Heart right ventricle (tissue), 16 donors: ENCODE data around the gene TENM4. TPM values are rescaled to one million over a fixed set of nuclear protein-coding genes. Genes with fewer than 3 reads are reported as not detected.

Source experiments
- ATAC-seq, 8 donors: fragments of 200-7000 bp; cut with Tn5 transposase; one replicate each; pipeline ENCODE4 v1.9.1; 2020; ENCODE audit warnings: mild to moderate bottlenecking in 8 of 8, moderate library complexity in 8 of 8, moderate number of reproducible peaks in 1 of 8
- DNase-seq, 2 donors: peaks; one replicate each; pipeline ENCODE4 v3.0.0-alpha.2; 2020
- H3K27ac ChIP-seq, 10 donors: fragments of 200-600 bp; sonication (generic) in 2 of 10; one replicate each; pipeline versions ENCODE4 v1.5.0 to v1.8.0; 2020 to 2022; ENCODE audit warnings: mild to moderate bottlenecking in 3 of 10
- H3K27me3 ChIP-seq, 7 donors: fragments of 200-600 bp; one replicate each; pipeline ENCODE4 v1.8.0; 2021 to 2022; ENCODE audit warnings: mild to moderate bottlenecking in 2 of 7
- H3K36me3 ChIP-seq, 9 donors: fragments of 200-600 bp; sonication (generic) in 1 of 9; one replicate each; pipeline versions ENCODE4 v1.5.0 to v1.8.0; 2020 to 2022; ENCODE audit warnings: mild to moderate bottlenecking in 2 of 9
- H3K4me1 ChIP-seq, 9 donors: fragments of 200-600 bp; sonication (generic) in 1 of 9; one replicate each; pipeline versions ENCODE4 v1.5.0 to v1.8.0; 2020 to 2022; ENCODE audit warnings: mild to moderate bottlenecking in 4 of 9
- H3K4me3 ChIP-seq, 10 donors: fragments of 200-600 bp; sonication (generic) in 2 of 10; one replicate each; pipeline versions ENCODE4 v1.5.0 to v1.8.0; 2020 to 2022; ENCODE audit warnings: mild to moderate bottlenecking in 7 of 10, moderate library complexity in 2 of 10
- H3K9me3 ChIP-seq, 11 donors: fragments of 200-600 bp in 10 of 11; sonication (generic) in 2 of 11; one replicate each; pipeline versions ENCODE4 v1.5.0 to v1.8.0; 2013 to 2022; ENCODE audit warnings: mild to moderate bottlenecking in 2 of 11, control low read depth in 1 of 11, moderate library complexity in 1 of 11
- CTCF ChIP-seq, 9 donors: fragments of 200-600 bp; sonication (generic) in 2 of 9; IDR thresholded peaks; one replicate each; pipeline versions ENCODE4 v1.5.0 to v1.8.0; 2021 to 2022; ENCODE audit warnings: antibody characterized with exemption in 9 of 9, mild to moderate bottlenecking in 5 of 9, moderate library complexity in 1 of 9
- WGBS, 2 donors: extraction: QIAGEN DNeasy Blood & Tissue Kit; methylation state at CpG; one replicate each; pipeline ENCODE4 v1.1.7; 2013; ENCODE audit warnings: inconsistent platforms in 1 of 2; 5-methylcytosine and 5-hydroxymethylcytosine counted together
- intact Hi-C, 10 donors: fragments of 100-400 bp; cut with DNase I; formaldehyde crosslinking; loops; one replicate each; pipeline versions ENCODE4 v1.11.1 to v1.14.2; 2022
- polyA plus RNA-seq, 2 donors: library from polyadenylated mRNA; stranded (reverse); fragments of 200-250 nt; gene quantifications; one replicate each; pipeline ENCODE4 v1.2.3, GENCODE V29; 2013
- total RNA-seq, 10 donors: library from RNA; stranded (reverse); fragmentation: NEBNext Ultra II Directional in 3 of 10; extraction: Animal tissue kit (Norgen Biotek cat#: 25700) in 3 of 10; gene quantifications; one replicate each; pipeline versions ENCODE4 v1.2.1 to v1.2.4, GENCODE V29; 2021 to 2023
- donor health status: Arrhythmogenic right ventricular cardiomyopathy.
- donor health status: ischemic (EF 13 %, LVEDD 7.1; RV severe dilation, severe dysfunction).
- donor health status: healthy with polysubstance abuse.
- donor health status: DM: no; HTN: yes; CAD: no.
- donor health status: DM: no; HTN: no; CAD: no.
- donor health status: ischemic (EF 25% LVEDD 6.9; RV normal size, moderate dysfunction).
- donor health status: ischemic (EF 25% LVEDD 5.7; RV mildly dilated, moderate dysfunction).
- donor health status: healthy.
- donor health status: DM: yes; HTN: yes; CAD: no.
- donor health status: Ischemic cardiomyopathy.
- donor health status: ischemic (EF 35%, LVEDD 5.7; RV mildly dilated, moderate dysfunction).
- donor health status: nonischemic (EF 11% LVEDD 7.7; RV severe dilation, severe dysfunction).
- donor health status: DM: yes; HTN: yes; CAD: no.
- donor health status: PGD.
- donor health status: ischemic (EF 29% LVEDD 5.4; RV normal size, mild dysfunction).
- donor health status: nonischemic (EF 23%, LVEDD 6.1; RV moderate dilation, normal function).

The TENM4 gene
- total and polyA plus RNA-seq, 12 donors = 0.10 to 3.6 (median 0.91) TPM

- H3K4me1 ChIP-seq = no peaks in the 10 kb centered on the region
- peaks cover 0 to 15% (median 4%) of the 10 kb centered on the region in 11 donors for H3K9me3 ChIP-seq
- no peak overlapping the region for H3K27ac ChIP-seq
- no peak overlapping the region for H3K4me3 ChIP-seq
- no peak for TF ChIP-seq CTCF (IDR thresholded peaks at IDR 0.05)
- ATAC-seq (no peak), DNase-seq (no peak)
- no peaks in the 10 kb centered on the region for H3K27me3 ChIP-seq
- H3K36me3 ChIP-seq = no peaks in the 10 kb centered on the region
- 92% methylated on average over 4 of the region's 4 CpGs for WGBS, 2 donors
- intact Hi-C loops = no loop called here
Observed at GRCh38 chr11:79139900-79140299, 300.9 kb downstream of the TENM4 start.

GRCh38 chr11:79129702-79130101, 311.1 kb downstream of the TENM4 start:
- ATAC-seq (no peak), DNase-seq (no peak)
- Histone ChIP-seq H3K4me3 (no peak overlapping the region), H3K27ac (no peak overlapping the region), H3K4me1 (no peaks in the 10 kb centered on the region), H3K36me3 (no peaks in the 10 kb centered on the region), H3K9me3 (peaks cover 0 to 50% (median 11%) of the 10 kb centered on the region in 11 donors), H3K27me3 (no peaks in the 10 kb centered on the region)
- intact Hi-C loops = no loop called here
- TF ChIP-seq CTCF (IDR thresholded peaks at IDR 0.05) = no peak
- 86 to 87% methylated on average over 4 of the region's 4 CpGs for WGBS, 2 donors

- TF ChIP-seq CTCF (IDR thresholded peaks at IDR 0.05) = no peak
- Histone ChIP-seq H3K27ac (no peak overlapping the region), H3K4me3 (no peak overlapping the region), H3K4me1 (no peaks in the 10 kb centered on the region), H3K27me3 (no peaks in the 10 kb centered on the region), H3K36me3 (no peaks in the 10 kb centered on the region), H3K9me3 (peaks cover 0 to 50% (median 11%) of the 10 kb centered on the region in 11 donors)
- no peak for DNase-seq
- 73 to 77% methylated on average over 3 of the region's 3 CpGs for WGBS, 2 donors
- ATAC-seq = no peak
- intact Hi-C loops = no loop called here
Observed at GRCh38 chr11:79128291-79128690, 312.5 kb downstream of the TENM4 start.

GRCh38 chr11:79122759-79123158, 318.1 kb downstream of the TENM4 start:
- intact Hi-C loops = no loop called here
- TF ChIP-seq CTCF (IDR thresholded peaks at IDR 0.05) = no peak
- ATAC-seq (no peak), DNase-seq (no peak)
- H3K27me3 ChIP-seq = no peaks in the 10 kb centered on the region
- H3K36me3 ChIP-seq = no peaks in the 10 kb centered on the region
- H3K4me3 ChIP-seq = no peak overlapping the region
- WGBS, 2 donors = 78 to 82% methylated on average over 3 of the region's 3 CpGs
- H3K27ac ChIP-seq = no peak overlapping the region
- peaks cover 0 to 28% (median 9%) of the 10 kb centered on the region in 11 donors for H3K9me3 ChIP-seq
- peaks cover 0 to 11% (median 0%) of the 10 kb centered on the region in 9 donors for H3K4me1 ChIP-seq
